Adipocyte (in vitro differentiated cells): Measurements from ENCODE around the gene BPTF.
A peak's percentile ranks its signal among the peaks of the same experiment; 100 is the strongest.
"Not testable (repeated sequence)": the region's sequence is repeated elsewhere in the genome, so short reads cannot be mapped to it uniquely, and the experiment has no call there.

Experiments
- DNase-seq: peaks from one replicate; pipeline ENCODE4 v3.0.0-alpha.2; 2015; ENCODE audit warnings: low read depth
- H3K27me3 ChIP-seq: replicated peaks from 2 replicates; pipeline ENCODE4 v1.7.0; 2013; ENCODE audit warnings: mild to moderate bottlenecking, low read length, moderate library complexity; ENCODE audit not compliant: control insufficient read depth, insufficient read depth
- H3K36me3 ChIP-seq: 2 replicates; pipeline ENCODE4 v1.7.0; 2013; ENCODE audit warnings: low read length, mild to moderate bottlenecking, moderate library complexity; ENCODE audit not compliant: control insufficient read depth, insufficient read depth, severe bottlenecking
- H3K4me1 ChIP-seq: 2 replicates; pipeline ENCODE4 v1.7.0; 2013; ENCODE audit warnings: mild to moderate bottlenecking, low read length, moderate library complexity; ENCODE audit not compliant: control insufficient read depth, insufficient read depth
- H3K4me3 ChIP-seq: 2 replicates; pipeline ENCODE4 v1.7.0; 2013; ENCODE audit warnings: mild to moderate bottlenecking, low read length, moderate library complexity
- H3K9ac ChIP-seq: 2 replicates; pipeline ENCODE4 v1.7.0; 2013; ENCODE audit warnings: mild to moderate bottlenecking, low read length, moderate library complexity
- H3K9me3 ChIP-seq: 2 replicates; pipeline ENCODE4 v1.7.0; 2013; ENCODE audit warnings: mild to moderate bottlenecking, low read length, moderate library complexity; ENCODE audit not compliant: control insufficient read depth

BPTF gene

GRCh38 chr17:68019336-68019674 lies 194.0 kb downstream of the BPTF start:
- H3K9ac ChIP-seq: no peak overlapping the region
- H3K27me3 ChIP-seq: no peaks in the 10 kb centered on the region
- H3K4me1 ChIP-seq: peaks cover 18% of the 10 kb centered on the region
- H3K9me3 ChIP-seq: no peaks in the 10 kb centered on the region
- no peak for DNase-seq
- peak overlapping the region; percentile 47 for H3K4me3 ChIP-seq
- H3K36me3 ChIP-seq: no peaks in the 10 kb centered on the region

- DNase-seq: peak; percentile 95
- Histone ChIP-seq H3K36me3 (no peaks in the 10 kb centered on the region), H3K9me3 (no peaks in the 10 kb centered on the region), H3K9ac (peak overlapping the region; percentile 78), H3K4me1 (peaks cover 18% of the 10 kb centered on the region), H3K4me3 (peak overlapping the region; percentile 81), H3K27me3 (no peaks in the 10 kb centered on the region)
These were observed 194.5 kb downstream of the BPTF start for GRCh38 chr17:68019675-68020408.

- Histone ChIP-seq H3K36me3 (no peaks in the 10 kb centered on the region), H3K9ac (peak overlapping the region; percentile 78), H3K4me3 (peak overlapping the region; percentile 81), H3K27me3 (no peaks in the 10 kb centered on the region), H3K4me1 (peaks cover 18% of the 10 kb centered on the region), H3K9me3 (no peaks in the 10 kb centered on the region)
- no peak for DNase-seq
These were observed 195.1 kb downstream of the BPTF start for GRCh38 chr17:68020409-68020756.

- H3K4me1 ChIP-seq: peaks cover 18% of the 10 kb centered on the region
- not testable (repeated sequence) for H3K9me3 ChIP-seq, H3K27me3 ChIP-seq, H3K36me3 ChIP-seq, DNase-seq
- peak overlapping the region; percentile 81 for H3K4me3 ChIP-seq
- H3K9ac ChIP-seq: peak overlapping the region; percentile 78
These were observed 195.5 kb downstream of the BPTF start for GRCh38 chr17:68020791-68021190.

- no peak for DNase-seq
- H3K36me3 ChIP-seq: no peaks in the 10 kb centered on the region
- no peaks in the 10 kb centered on the region for H3K9me3 ChIP-seq
- H3K27me3 ChIP-seq: no peaks in the 10 kb centered on the region
- H3K4me3 ChIP-seq: no peak overlapping the region
- H3K9ac ChIP-seq: no peak overlapping the region
- peaks cover 13% of the 10 kb centered on the region for H3K4me1 ChIP-seq
These were observed 196.7 kb downstream of the BPTF start for GRCh38 chr17:68021963-68022362.

- not testable (repeated sequence) for H3K27me3 ChIP-seq, DNase-seq, H3K9ac ChIP-seq, H3K9me3 ChIP-seq, H3K36me3 ChIP-seq, H3K4me3 ChIP-seq
- H3K4me1 ChIP-seq: peaks cover 11% of the 10 kb centered on the region
These were observed 197.2 kb downstream of the BPTF start for GRCh38 chr17:68022547-68022946.

- Histone ChIP-seq H3K27me3 (no peaks in the 10 kb centered on the region), H3K9me3 (no peaks in the 10 kb centered on the region), H3K9ac (no peak overlapping the region), H3K36me3 (no peaks in the 10 kb centered on the region), H3K4me1 (peaks cover 1% of the 10 kb centered on the region), H3K4me3 (no peak overlapping the region)
- DNase-seq: no peak
These were observed 204.4 kb downstream of the BPTF start for GRCh38 chr17:68029512-68030215.
